ENCODE results near the gene TSHZ2. TPM values are rescaled to one million over a fixed set of nuclear protein-coding genes. Genes with fewer than 3 reads are reported as not detected.

The TSHZ2 gene
- total RNA-seq, 1 experiment from 2014 or later, result 2.3 TPM

DNA sequence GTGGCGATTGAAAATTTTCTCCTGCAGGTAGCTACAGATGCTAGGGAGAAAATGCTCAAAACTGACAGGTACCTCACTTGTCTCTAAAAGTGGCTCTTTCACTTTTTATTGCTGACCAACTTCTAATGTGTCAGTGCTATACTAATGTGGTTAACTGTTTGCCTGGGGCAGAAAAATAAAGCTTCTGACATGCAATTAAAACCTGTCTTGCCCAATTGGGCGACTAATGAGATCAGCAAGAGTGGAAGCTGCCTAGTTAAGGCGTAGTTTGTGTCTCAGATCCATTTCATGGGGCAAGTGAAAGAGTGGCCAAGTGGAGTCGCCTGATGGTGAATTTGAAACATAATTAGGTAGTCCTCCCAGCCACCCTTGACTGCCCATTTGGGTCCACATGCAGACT is 193.3 kb downstream of the TSHZ2 start:
- TF ChIP-seq, protein P1, sequence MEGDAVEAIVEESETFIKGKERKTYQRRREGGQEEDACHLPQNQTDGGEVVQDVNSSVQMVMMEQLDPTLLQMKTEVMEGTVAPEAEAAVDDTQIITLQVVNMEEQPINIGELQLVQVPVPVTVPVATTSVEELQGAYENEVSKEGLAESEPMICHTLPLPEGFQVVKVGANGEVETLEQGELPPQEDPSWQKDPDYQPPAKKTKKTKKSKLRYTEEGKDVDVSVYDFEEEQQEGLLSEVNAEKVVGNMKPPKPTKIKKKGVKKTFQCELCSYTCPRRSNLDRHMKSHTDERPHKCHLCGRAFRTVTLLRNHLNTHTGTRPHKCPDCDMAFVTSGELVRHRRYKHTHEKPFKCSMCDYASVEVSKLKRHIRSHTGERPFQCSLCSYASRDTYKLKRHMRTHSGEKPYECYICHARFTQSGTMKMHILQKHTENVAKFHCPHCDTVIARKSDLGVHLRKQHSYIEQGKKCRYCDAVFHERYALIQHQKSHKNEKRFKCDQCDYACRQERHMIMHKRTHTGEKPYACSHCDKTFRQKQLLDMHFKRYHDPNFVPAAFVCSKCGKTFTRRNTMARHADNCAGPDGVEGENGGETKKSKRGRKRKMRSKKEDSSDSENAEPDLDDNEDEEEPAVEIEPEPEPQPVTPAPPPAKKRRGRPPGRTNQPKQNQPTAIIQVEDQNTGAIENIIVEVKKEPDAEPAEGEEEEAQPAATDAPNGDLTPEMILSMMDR (IDR thresholded peaks at IDR 0.05; ENCODE audit: unreplicated experiment), result no peak
- POLR2A ChIA-PET, result no interaction called here
- H3K4me1 Mint-ChIP-seq (ENCODE audit: insufficient read depth, unreplicated experiment), result peaks cover 17% of the 10 kb centered on the region
- H3K4me3 Mint-ChIP-seq (ENCODE audit: unreplicated experiment), result no peak overlapping the region
- DNase-seq (ENCODE audit: unreplicated experiment), result no peak
- intact Hi-C loops (cut with micrococcal nuclease), result no loop called here
- H3K27ac Mint-ChIP-seq (ENCODE audit: low read depth, unreplicated experiment), result no peak overlapping the region
- BruUV-seq (replicated peaks), result no TSS peak
- no peaks in the 10 kb centered on the region for H3K9me3 Mint-ChIP-seq (ENCODE audit: unreplicated experiment)
- CTCF ChIA-PET, result interaction anchor here (0.5 to 1.4 kb wide), 5 partner anchors 51 to 852 kb away, joined by 3 to 5 read pairs (median 4); no protein-coding TSS in a partner anchor
- no peaks in the 10 kb centered on the region for H3K27me3 Mint-ChIP-seq (ENCODE audit: insufficient read depth, unreplicated experiment)
- H3K36me3 Mint-ChIP-seq (ENCODE audit: insufficient read depth, unreplicated experiment), result no peaks in the 10 kb centered on the region

DNA sequence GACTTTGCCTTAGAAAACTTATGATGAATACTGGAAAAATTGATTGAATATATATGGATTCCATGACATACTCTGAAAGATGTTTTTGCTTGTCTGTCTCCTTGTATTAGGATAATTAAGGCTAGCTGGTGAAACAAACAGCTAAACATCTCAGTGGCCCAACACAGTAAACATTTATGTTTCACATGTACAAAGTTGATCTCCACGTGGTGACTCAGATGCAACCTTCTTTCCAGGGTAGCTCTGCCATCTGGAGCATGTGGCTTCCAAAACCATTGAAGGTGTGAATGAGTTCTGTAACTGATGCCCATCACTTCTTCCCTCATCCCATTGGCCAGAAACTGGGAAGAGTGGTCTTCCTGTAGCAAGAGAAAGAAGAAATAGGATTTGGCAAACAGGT is 196.3 kb downstream of the TSHZ2 start:
- intact Hi-C loops (cut with micrococcal nuclease), result no loop called here
- Mint-ChIP-seq H3K36me3 (ENCODE audit: insufficient read depth, unreplicated experiment) (no peaks in the 10 kb centered on the region), H3K4me1 (ENCODE audit: insufficient read depth, unreplicated experiment) (peaks cover 2% of the 10 kb centered on the region), H3K4me3 (ENCODE audit: unreplicated experiment) (no peak overlapping the region), H3K9me3 (ENCODE audit: unreplicated experiment) (no peaks in the 10 kb centered on the region), H3K27ac (ENCODE audit: low read depth, unreplicated experiment) (no peak overlapping the region), H3K27me3 (ENCODE audit: insufficient read depth, unreplicated experiment) (no peaks in the 10 kb centered on the region)
- TF ChIP-seq, protein P1 (IDR thresholded peaks at IDR 0.05; ENCODE audit: unreplicated experiment), result no peak
- ChIA-PET POLR2A (no interaction called here), CTCF (interaction anchor here (0.6 kb wide), 1 partner anchor 731 kb away, joined by 3 read pairs; no protein-coding TSS in a partner anchor)
- BruUV-seq (replicated peaks), result no TSS peak
- DNase-seq (ENCODE audit: unreplicated experiment), result no peak

DNA sequence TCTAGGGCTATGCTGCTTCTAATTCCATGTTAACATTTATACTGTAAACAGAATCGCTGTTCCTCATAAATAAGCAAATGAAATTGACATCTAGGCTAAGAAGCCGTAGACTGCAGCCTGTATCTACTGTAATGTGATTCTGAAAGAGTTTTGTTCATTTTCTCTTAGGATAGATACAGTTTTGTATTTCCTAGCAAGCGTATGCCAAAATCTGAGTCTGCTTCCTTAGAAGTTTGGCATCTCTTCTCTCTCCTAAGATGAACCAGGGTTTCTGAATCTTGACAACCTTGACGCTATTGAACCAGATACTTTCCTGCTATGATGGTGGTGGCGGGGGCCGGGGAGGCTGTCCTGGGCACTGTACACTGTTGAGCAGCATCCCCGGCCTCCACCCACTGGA is 198.0 kb downstream of the TSHZ2 start:
- DNase-seq (ENCODE audit: unreplicated experiment), result no peak
- Mint-ChIP-seq H3K9me3 (ENCODE audit: unreplicated experiment) (no peaks in the 10 kb centered on the region), H3K4me3 (ENCODE audit: unreplicated experiment) (no peak overlapping the region), H3K4me1 (ENCODE audit: insufficient read depth, unreplicated experiment) (no peaks in the 10 kb centered on the region), H3K27me3 (ENCODE audit: insufficient read depth, unreplicated experiment) (no peaks in the 10 kb centered on the region), H3K27ac (ENCODE audit: low read depth, unreplicated experiment) (no peak overlapping the region), H3K36me3 (ENCODE audit: insufficient read depth, unreplicated experiment) (no peaks in the 10 kb centered on the region)
- intact Hi-C loops (cut with micrococcal nuclease), result no loop called here
- no TSS peak for BruUV-seq (replicated peaks)
- ChIA-PET CTCF (interaction anchor here (1.7 kb wide), 1 partner anchor 46 kb away, joined by 4 read pairs; no protein-coding TSS in a partner anchor), POLR2A (no interaction called here)
- TF ChIP-seq, protein P1 (IDR thresholded peaks at IDR 0.05; ENCODE audit: unreplicated experiment), result no peak

DNA sequence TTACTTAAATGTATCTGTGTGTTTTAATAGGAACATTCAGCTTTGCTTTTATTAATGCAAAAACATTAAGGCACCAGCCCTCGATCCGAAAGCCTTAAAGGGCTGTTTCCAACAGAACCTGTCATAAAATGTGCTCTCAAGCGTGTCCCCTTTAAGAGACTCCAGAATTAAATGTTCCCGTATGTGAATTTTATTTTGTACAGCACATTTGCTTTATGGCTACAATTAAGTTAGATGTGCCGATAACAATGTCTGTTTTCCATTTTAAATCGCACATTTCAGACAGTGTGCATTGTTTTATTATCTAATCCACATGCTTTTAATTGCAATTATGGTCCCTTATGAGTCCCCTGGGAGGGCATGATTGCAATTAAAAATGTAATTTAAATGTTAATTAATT is 198.9 kb downstream of the TSHZ2 start:
- H3K9me3 Mint-ChIP-seq (ENCODE audit: unreplicated experiment), result no peaks in the 10 kb centered on the region
- H3K4me3 Mint-ChIP-seq (ENCODE audit: unreplicated experiment), result no peak overlapping the region
- H3K27ac Mint-ChIP-seq (ENCODE audit: low read depth, unreplicated experiment), result no peak overlapping the region
- no peak for DNase-seq (ENCODE audit: unreplicated experiment)
- TF ChIP-seq, protein P1 (IDR thresholded peaks at IDR 0.05; ENCODE audit: unreplicated experiment), result no peak
- H3K4me1 Mint-ChIP-seq (ENCODE audit: insufficient read depth, unreplicated experiment), result no peaks in the 10 kb centered on the region
- H3K27me3 Mint-ChIP-seq (ENCODE audit: insufficient read depth, unreplicated experiment), result no peaks in the 10 kb centered on the region
- no TSS peak for BruUV-seq (replicated peaks)
- ChIA-PET CTCF (interaction anchor here (0.6 to 1.7 kb wide), 3 partner anchors 15 to 322 kb away, joined by 3 to 4 read pairs (median 3); no protein-coding TSS in a partner anchor), POLR2A (interaction anchor here (0.6 kb wide), 1 partner anchor 50 kb away, joined by 3 read pairs; no protein-coding TSS in a partner anchor)
- intact Hi-C loops (cut with micrococcal nuclease), result no loop called here
- no peaks in the 10 kb centered on the region for H3K36me3 Mint-ChIP-seq (ENCODE audit: insufficient read depth, unreplicated experiment)
